PC-9 (cell line): ENCODE data around the gene EPB41L4A. TPM values are rescaled to one million over a fixed set of nuclear protein-coding genes. Genes with fewer than 3 reads are reported as not detected.

ENCODE experiments used
- BruUV-seq: library from RNA; stranded (reverse); fragments of 400-500 nt; replicated peaks from 2 replicates; lab custom pipeline; 2021; lab: Mats Ljungman, UMichigan
- CTCF ChIA-PET: fragments of 300-600 bp; sonication (Branson Sonifier 250); formaldehyde crosslinking; loops from one replicate; lab custom pipeline; 2022; ENCODE audit warnings: antibody characterized with exemption; lab: Charles Lee
- POLR2A ChIA-PET: fragments of 300-600 bp; sonication (Branson Sonifier 250); formaldehyde crosslinking; loops from one replicate; lab custom pipeline; 2022; ENCODE audit warnings: antibody characterized with exemption; ENCODE audit not compliant: unreplicated experiment; lab: Charles Lee
- DNase-seq, 2 experiments: peaks; one replicate each; pipeline versions ENCODE4 v3.0.0 to v3.0.0-alpha.2; 2015 to 2022; ENCODE audit warnings: mixed read lengths in 1 of 2
- H2AFZ ChIP-seq: fragments of 200-600 bp; sonication (generic); 2 replicates; pipeline ENCODE4 v1.8.1; 2017; ENCODE audit warnings: antibody characterized with exemption
- H3F3A ChIP-seq: fragments of 200-600 bp; sonication (generic); 2 replicates; pipeline ENCODE4 v1.8.1; 2017; ENCODE audit warnings: antibody characterized with exemption, mild to moderate bottlenecking, low read depth; ENCODE audit not compliant: insufficient read depth
- H3K27ac ChIP-seq: fragments of 200-600 bp; sonication (generic); 2 replicates; pipeline ENCODE4 v1.6.1; 2016; ENCODE audit warnings: mixed run types
- H3K27me3 ChIP-seq: fragments of 200-600 bp; sonication (generic); 2 replicates; pipeline ENCODE4 v1.6.1; 2016; ENCODE audit warnings: low read depth, mixed run types; ENCODE audit not compliant: insufficient read depth
- H3K36me3 ChIP-seq: fragments of 200-600 bp; sonication (generic); 2 replicates; pipeline ENCODE4 v1.6.1; 2016; ENCODE audit warnings: low read depth, mixed run types
- H3K4me1 ChIP-seq: fragments of 200-600 bp; sonication (generic); replicated peaks from 2 replicates; pipeline ENCODE4 v1.6.1; 2016; ENCODE audit warnings: mixed run types; ENCODE audit not compliant: insufficient read depth
- H3K4me2 ChIP-seq: fragments of 200-600 bp; sonication (generic); 2 replicates; pipeline ENCODE4 v1.6.1; 2017; ENCODE audit warnings: mixed run types
- H3K4me3 ChIP-seq: fragments of 200-600 bp; sonication (generic); 2 replicates; pipeline ENCODE4 v1.6.1; 2016; ENCODE audit warnings: mixed run types
- H3K79me2 ChIP-seq: fragments of 200-600 bp; sonication (generic); 2 replicates; pipeline ENCODE4 v1.6.1; 2017; ENCODE audit warnings: low read depth, mixed run types
- H3K9me2 ChIP-seq: fragments of 200-600 bp; sonication (generic); 2 replicates; pipeline ENCODE4 v1.8.1; 2017; ENCODE audit warnings: mild to moderate bottlenecking; ENCODE audit not compliant: insufficient read depth
- H3K9me3 ChIP-seq: fragments of 200-600 bp; sonication (generic); 2 replicates; pipeline ENCODE4 v1.8.1; 2016; ENCODE audit warnings: low read depth; ENCODE audit not compliant: insufficient read depth
- H4K20me1 ChIP-seq: fragments of 200-600 bp; sonication (generic); 2 replicates; pipeline ENCODE4 v1.8.1; 2017; ENCODE audit not compliant: insufficient read depth
- EZH2 ChIP-seq: fragments of 200-600 bp; sonication (generic); IDR thresholded peaks from 2 replicates; pipeline ENCODE4 v1.8.0; 2017; ENCODE audit warnings: antibody characterized with exemption, low read depth
- intact Hi-C: fragments of 100-400 bp; cut with micrococcal nuclease; formaldehyde crosslinking; loops from one replicate; pipeline ENCODE4 v1.10.0; 2022; ENCODE audit not compliant: unreplicated experiment
- total RNA-seq: library from RNA; stranded (reverse); gene quantifications from 2 replicates; pipeline ENCODE4 v1.2.3, GENCODE V29; 2021
- TF ChIP-seq, protein P1 (sequence below): fragments of 200-600 bp; sonication (generic); conservative IDR thresholded peaks from 2 replicates; pipeline ENCODE4 v1.6.1; 2017; ENCODE audit warnings: mixed run types, antibody characterized with exemption, mild to moderate bottlenecking, moderate library complexity

The EPB41L4A gene
- total RNA-seq, 1 experiment from 2014 or later: 9.4 TPM

DNA sequence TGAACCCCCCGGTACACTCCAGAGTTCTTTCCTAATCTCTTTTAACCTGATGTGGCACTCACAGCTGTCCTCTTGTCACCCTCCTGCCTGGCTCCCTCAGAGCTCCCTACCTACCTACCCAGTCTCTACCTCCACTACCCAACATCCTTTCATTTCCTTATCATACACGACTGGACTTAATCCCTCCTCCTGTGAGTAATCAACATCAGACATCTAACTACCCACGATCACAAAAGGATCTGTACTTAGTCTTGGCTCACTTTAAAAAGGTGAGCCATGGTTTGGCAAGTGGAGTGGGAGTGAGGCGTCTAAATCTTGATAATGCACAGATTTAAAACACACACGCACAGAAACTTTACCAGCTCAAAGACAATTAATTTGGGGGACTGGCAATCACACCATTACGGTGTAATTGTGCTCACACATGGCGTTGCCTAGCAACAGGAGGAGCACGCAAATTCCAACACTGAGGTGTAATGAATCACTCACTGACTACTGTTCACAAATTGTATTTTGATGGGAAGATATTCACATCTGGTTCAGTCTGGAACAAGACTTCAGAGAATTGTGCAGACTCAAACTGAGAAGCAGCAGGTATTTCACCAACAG lies 235.9 kb downstream of the EPB41L4A start:
- Histone ChIP-seq H3K9me2 (no peaks in the 10 kb centered on the region), H3K9me3 (no peaks in the 10 kb centered on the region), H3K4me3 (no peak overlapping the region), H4K20me1 (no peaks in the 10 kb centered on the region), H3K79me2 (no peaks in the 10 kb centered on the region), H3K27me3 (no peaks in the 10 kb centered on the region), H3K36me3 (no peaks in the 10 kb centered on the region), H3K27ac (no peak overlapping the region), H3K4me1 (0 out of 2 replicates have a peak, but pooled peaks cover 14% of the 10 kb centered on the region), H2AFZ (0 out of 2 replicates have a peak overlapping the region, but pooled peaks have one; percentile 2), H3F3A (peaks cover 7% of the 10 kb centered on the region), H3K4me2 (peak overlapping the region; percentile 43)
- POLR2A ChIA-PET: interaction anchor here (0.6 kb wide), 1 partner anchor 795 kb away, joined by 6 read pairs; no protein-coding TSS in a partner anchor
- no TSS peak for BruUV-seq
- CTCF ChIA-PET: no interaction called here
- no peak for TF ChIP-seq EZH2
- TF ChIP-seq, protein P1, sequence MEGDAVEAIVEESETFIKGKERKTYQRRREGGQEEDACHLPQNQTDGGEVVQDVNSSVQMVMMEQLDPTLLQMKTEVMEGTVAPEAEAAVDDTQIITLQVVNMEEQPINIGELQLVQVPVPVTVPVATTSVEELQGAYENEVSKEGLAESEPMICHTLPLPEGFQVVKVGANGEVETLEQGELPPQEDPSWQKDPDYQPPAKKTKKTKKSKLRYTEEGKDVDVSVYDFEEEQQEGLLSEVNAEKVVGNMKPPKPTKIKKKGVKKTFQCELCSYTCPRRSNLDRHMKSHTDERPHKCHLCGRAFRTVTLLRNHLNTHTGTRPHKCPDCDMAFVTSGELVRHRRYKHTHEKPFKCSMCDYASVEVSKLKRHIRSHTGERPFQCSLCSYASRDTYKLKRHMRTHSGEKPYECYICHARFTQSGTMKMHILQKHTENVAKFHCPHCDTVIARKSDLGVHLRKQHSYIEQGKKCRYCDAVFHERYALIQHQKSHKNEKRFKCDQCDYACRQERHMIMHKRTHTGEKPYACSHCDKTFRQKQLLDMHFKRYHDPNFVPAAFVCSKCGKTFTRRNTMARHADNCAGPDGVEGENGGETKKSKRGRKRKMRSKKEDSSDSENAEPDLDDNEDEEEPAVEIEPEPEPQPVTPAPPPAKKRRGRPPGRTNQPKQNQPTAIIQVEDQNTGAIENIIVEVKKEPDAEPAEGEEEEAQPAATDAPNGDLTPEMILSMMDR: no peak
- peak; percentile 52 to 78 for DNase-seq
- intact Hi-C loops: loop anchor here (5.0 kb wide), 1 partner anchor 49 kb away; no protein-coding TSS in a partner anchor

DNA sequence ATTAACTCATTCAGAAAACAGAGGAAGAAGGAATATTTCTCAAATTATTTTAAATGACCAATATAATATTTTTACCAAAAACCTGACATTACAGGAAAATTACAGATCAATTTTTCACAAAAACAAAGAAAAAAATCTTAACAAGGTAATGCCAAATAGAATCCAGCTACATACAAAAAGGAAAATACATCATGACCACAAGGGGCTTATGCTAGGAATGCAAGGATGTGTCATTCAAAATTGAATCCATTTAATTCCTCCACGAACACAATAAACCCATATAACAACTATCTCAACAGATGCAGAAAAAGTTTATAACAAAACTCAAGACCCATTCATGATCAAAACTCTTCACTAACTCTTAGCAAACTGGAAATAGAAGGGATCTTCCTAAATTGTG lies 239.8 kb downstream of the EPB41L4A start:
- POLR2A ChIA-PET: no interaction called here
- Histone ChIP-seq H3F3A (peaks cover 7% of the 10 kb centered on the region), H3K4me2 (no peak overlapping the region), H3K9me2 (no peaks in the 10 kb centered on the region), H2AFZ (0 out of 2 replicates have a peak overlapping the region, but pooled peaks have one; percentile 29), H3K79me2 (no peaks in the 10 kb centered on the region), H4K20me1 (no peaks in the 10 kb centered on the region), H3K36me3 (no peaks in the 10 kb centered on the region), H3K4me3 (no peak overlapping the region), H3K27ac (no peak overlapping the region), H3K9me3 (no peaks in the 10 kb centered on the region), H3K27me3 (no peaks in the 10 kb centered on the region), H3K4me1 (peaks cover 18% of the 10 kb centered on the region; the same call in 1 of the 2 replicates)
- no peak for TF ChIP-seq EZH2
- TF ChIP-seq, protein P1: no peak
- no TSS peak for BruUV-seq
- DNase-seq: no peak
- CTCF ChIA-PET: no interaction called here
- intact Hi-C loops: loop anchor here (5.0 to 10.0 kb wide), 2 partner anchors 348 to 426 kb away; no protein-coding TSS in a partner anchor

DNA sequence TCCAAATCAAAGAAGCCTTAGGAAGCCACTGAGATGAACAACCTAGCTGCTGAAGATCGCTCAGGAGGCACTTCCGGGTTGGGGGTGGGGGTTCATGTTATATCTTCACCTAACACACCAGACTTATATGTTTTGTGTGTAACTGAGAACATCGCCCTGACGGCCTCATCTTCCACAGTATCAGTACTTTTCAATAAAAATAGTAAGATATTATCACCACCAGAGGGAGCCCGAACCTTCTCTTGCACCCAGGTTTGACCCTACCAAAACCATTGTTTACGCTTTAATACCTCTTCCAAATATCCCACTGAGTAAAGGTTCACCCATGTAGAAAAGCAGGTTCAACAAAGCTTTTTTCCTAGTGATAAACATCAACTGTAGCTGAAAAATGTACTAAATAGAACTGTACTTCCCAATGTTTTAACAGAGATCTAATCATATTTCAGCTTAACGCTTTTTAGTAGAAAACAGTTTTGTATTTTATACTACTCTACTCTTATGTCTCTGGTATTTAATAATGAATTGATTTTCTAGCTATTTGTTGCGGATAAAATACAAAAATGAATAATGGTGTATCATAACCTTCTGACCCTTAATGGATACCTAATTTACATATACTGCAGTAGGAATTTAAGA lies 244.0 kb downstream of the EPB41L4A start:
- no peak overlapping the region for H3K4me3 ChIP-seq
- POLR2A ChIA-PET: no interaction called here
- H3K4me2 ChIP-seq: peak overlapping the region; percentile 38

More for the DNA sequence above, 244.0 kb downstream of the EPB41L4A start:
- TF ChIP-seq, protein P1: peak; percentile 83
- no peak for TF ChIP-seq EZH2
- peaks cover 4% of the 10 kb centered on the region; the same call in 1 of the 2 replicates for H3K4me1 ChIP-seq
- no peaks in the 10 kb centered on the region for H3K9me3 ChIP-seq
- no peaks in the 10 kb centered on the region; the same call in 1 of the 2 replicates for H3F3A ChIP-seq
- BruUV-seq: no TSS peak
- no peak overlapping the region for H3K27ac ChIP-seq
- H3K79me2 ChIP-seq: no peaks in the 10 kb centered on the region
- no peaks in the 10 kb centered on the region for H4K20me1 ChIP-seq
- intact Hi-C loops: loop anchor here (1.0 to 10.0 kb wide), 4 partner anchors 245 to 582 kb away; no protein-coding TSS in a partner anchor
- no peaks in the 10 kb centered on the region for H3K36me3 ChIP-seq
- DNase-seq: peak; percentile 20 to 51
- H3K27me3 ChIP-seq: no peaks in the 10 kb centered on the region
- H3K9me2 ChIP-seq: no peaks in the 10 kb centered on the region
- H2AFZ ChIP-seq: no peak overlapping the region
- CTCF ChIA-PET: interaction anchor here (0.5 to 0.9 kb wide), 4 partner anchors 43 to 1347 kb away, joined by 3 to 11 read pairs (median 6); partner anchors contain the start of gene EPB41L4A
